ENCODE results near the gene ZNF521. TPM values are rescaled to one million over a fixed set of nuclear protein-coding genes. Genes with fewer than 3 reads are reported as not detected.

The ZNF521 gene
- polyA plus RNA-seq, 1 donor, result 42.2 TPM

DNA sequence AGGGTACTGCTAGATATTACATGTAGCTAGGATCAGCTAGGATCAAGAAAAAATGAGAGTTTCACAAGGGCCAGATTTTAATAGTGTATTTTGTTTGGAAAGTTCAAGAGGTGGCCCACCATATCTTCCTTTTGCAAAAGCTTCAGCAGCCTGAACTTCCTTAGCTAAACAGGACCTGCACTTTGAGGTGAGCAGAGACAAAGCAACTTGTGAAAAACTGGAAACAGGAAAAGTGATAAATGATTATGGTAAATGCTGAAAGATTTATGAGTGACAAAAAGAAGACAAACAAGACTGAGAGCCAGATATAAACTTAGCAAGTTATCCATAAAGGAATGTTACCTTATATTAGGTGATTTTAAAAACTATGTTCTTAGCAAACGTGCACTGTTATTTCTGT lies 123.6 kb downstream of the ZNF521 start:
- no peak for DNase-seq

DNA sequence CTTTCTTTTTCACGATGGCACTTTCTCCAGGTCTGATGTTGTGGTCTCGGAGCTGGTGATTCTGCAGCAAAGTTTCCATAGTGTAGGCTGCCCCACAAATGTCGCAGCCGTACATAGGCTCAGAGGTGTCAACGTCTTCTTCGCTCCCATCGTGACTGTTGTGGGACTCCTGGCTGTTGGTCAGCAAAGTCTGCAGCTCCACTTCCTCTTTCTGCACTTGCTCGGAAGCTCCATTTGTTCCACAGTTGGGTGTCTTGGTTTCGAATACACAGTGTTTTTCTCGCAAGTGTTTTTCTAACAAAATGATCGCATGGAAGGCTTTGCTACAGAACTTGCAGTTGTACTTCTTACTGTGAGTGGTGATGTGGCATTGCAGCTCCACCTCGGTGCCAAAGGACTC lies 126.8 kb downstream of the ZNF521 start:
- no peak for DNase-seq

DNA sequence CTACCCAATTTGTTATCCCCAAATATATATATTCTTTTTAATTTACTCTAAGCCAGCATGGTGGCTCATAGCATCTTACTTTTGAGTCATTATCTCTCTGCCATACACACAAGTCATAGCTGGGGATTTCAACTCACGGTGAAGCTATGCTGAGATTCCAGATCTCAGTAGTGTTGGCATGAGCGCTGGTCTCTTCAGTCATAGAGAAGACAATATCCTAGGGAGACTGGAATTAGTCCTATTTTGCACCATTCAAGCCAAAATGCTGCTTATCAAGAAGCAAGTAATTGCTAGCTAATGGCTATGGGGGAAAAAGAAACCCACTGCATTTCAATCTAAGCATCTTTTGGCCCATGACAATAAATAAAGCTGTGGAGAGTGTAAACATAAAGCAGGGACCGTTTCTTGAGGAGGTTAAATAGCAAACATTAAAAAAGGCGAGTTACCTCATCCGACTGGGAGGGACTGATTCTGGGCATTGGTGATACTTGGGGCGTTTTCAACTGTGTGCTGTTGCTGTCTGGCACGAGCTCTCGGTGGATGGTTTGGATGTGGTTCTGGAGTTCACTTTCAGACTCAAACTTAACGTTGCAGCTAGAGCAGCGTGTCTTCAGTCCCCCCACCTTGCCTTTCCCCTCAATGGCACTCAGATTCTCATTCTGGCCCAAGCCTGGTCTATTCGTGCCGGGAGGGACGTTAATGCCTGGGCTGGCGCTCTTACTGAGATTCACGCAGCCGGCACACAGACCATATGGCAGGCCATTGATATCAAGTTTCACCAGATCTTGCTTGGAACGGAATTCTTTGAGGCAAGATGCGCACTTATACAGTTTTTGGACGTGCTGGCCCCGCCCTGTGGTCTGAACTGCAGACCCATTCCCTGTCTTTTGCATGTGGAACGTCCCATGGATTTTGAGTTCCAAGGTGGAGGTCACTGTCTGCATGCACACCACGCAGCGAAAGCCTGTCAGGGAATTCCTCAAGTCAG lies 127.8 kb downstream of the ZNF521 start:
- no peak for DNase-seq

GRCh38 chr18:25223211-25223610 lies 128.8 kb downstream of the ZNF521 start:
- no peak for DNase-seq

GRCh38 chr18:25222648-25223047 lies 129.3 kb downstream of the ZNF521 start:
- DNase-seq, result no peak

GRCh38 chr18:25210622-25211021 lies 141.3 kb downstream of the ZNF521 start:
- DNase-seq, result no peak

DNA sequence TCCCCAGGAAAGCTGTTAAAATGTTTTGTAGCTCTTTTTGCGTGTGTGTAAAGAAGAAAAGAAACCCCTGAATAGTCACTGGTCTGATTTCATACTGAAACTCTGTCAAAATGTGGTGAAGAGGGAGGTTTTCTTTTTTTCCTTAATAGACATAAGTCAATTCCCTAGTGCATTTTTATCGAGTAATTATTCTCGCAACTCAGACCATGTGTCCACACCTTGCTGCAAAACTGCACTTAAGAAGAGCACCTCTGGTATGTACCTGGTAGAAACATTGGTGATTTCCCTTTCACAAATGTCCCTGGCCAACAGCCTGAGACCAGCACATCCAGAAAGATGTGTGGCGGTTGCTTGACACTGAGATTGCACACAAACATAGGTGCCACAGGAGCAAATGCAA lies 159.9 kb downstream of the ZNF521 start:
- no peak for DNase-seq

DNA sequence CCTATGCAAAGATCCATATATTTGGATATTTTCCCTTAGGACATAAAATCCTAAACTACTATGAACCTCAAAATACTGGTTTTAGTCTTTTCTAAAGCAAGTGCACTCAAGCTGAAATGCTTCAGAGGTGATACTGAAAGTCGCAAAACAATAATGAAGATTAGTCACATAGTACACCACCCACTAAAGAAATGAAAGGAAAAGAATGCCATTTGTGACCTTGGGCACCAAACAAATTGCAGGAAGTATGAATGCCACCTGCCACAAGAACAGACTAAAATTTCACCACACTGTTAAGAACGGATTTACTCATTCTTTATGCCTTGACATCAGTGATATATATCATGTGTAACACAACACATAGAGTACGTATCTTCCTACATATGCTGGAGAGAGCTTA lies 161.5 kb downstream of the ZNF521 start:
- DNase-seq, result no peak

DNA sequence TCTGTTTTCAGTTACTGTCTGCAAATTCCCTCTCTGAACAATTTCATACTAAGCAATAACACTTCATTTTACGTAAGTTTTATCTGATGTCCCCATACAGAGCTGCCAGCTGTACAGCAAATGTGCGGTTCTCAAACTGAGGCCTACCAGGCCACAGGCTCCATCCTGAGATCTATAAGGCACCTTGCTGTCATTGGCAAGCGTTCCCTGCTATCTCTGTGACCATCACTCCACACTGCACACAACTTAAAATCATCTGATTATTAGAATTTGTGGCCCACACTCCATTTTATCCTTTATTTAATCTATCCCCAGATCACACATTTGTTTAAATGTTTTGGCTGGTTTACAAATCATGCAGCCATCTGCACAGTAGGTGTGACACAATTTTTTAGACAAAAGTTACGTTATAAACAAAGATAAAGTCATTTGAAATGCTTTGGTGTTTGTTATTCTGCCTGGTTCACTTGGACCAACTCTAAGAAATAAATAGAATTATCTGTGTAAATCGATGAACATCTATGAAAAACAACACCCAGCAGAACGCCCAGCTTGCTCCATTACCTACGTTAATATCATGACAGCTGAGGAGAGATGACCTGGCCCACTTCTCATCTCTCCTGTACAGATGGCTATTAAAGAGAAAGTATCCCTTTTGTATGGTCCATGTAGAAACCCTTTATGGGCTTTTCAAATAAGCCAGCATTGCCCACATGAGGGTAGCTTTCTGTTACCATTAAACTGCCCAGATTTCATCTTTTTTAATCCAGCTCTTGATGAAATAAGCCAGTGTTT lies 162.4 kb downstream of the ZNF521 start:
- DNase-seq, result no peak

- DNase-seq, result no peak
Measured at GRCh38 chr18:25187521-25188192, 164.3 kb downstream of the ZNF521 start.

DNA sequence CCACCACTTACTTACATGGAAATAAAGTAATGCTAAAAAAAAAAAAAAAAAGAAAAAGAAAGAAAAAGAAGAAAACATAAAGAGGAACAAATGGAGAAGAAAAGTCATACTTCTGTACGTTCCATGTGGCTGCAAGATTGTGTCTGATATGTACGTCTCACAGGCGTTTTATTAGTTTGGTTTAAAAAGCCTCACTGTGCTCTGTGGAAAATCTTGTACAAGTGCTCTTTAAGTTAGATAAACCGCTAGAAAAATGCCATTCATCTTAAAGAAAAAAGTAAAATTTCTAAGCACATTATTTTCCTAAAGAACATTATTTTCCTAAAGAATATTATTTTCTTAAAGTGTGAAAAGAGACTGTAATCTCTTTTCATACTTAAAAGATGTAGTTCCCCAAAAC lies 165.1 kb downstream of the ZNF521 start:
- no peak for DNase-seq

DNA sequence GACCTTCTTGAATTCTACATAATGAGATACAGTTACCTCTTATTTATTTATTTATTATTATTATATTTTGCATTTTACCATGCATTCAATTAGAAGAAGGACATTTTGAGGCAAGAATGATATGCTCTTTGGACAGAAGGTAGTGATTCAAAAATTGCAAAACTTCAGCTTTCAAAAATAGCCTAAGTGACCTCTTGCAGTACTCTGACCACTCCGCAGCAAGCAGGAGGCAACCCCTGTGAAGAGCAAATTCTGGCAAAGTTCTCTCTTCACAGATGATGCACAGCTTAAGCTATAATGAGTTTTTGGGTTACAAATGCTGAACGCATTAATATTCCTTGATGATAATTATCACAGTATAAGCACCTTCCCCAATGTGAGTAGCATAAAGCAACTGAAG lies 170.0 kb downstream of the ZNF521 start:
- no peak for DNase-seq

- DNase-seq, result no peak
Measured at GRCh38 chr18:25181581-25181980, 170.4 kb downstream of the ZNF521 start.

DNA sequence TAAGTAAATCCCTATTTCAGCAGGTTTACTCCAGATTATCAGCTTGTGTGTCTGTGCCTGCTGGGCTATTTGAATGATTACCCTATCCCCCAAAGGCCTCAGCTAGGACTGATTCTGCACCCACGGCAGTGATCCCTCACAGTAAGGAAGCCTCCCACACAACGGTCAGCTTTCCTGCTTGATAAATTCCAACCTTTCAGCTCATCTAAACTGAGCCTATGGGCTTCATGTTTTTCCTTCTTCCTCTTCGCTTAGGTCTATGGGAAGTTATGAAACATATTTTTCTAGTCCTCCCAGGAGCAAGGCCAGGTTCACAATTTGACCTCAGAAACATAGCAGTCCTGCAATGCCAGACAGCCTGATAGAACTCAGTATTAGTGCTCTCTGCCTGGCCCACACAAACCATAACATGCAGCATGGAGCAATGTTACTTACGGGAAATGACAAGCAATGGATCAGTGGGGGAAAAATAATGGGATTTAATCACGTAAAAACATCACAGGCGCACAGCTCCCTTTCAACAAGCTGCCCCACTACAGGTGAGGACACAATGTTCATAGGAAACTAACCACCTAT lies 170.9 kb downstream of the ZNF521 start:
- no peak for DNase-seq

GRCh38 chr18:25177631-25178030 lies 174.3 kb downstream of the ZNF521 start:
- no peak for DNase-seq

DNA sequence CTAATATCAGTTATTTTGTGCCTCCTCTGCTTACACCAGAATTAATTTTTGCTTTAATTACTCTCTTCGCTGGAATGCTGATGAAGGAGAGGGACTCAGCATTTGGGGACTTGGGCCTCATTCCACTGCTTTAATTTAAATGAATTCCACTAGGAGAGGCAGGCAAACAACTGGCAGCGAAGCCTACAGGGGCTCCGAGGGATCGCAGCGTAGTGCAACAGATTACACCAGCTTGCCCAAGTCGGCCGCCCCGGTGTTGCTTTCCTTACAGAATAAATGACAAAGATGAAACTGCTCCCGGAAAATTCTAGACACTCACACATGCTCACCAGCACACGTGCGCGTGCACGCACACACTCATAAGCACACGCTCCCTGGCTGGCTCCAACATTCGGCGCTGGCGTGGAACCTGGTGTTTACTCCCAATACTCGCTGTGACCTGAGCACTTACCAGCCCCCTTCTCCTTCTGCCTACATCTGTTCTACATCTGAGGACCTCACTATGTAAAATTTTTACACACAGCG lies 175.4 kb downstream of the ZNF521 start:
- DNase-seq, result no peak

DNA sequence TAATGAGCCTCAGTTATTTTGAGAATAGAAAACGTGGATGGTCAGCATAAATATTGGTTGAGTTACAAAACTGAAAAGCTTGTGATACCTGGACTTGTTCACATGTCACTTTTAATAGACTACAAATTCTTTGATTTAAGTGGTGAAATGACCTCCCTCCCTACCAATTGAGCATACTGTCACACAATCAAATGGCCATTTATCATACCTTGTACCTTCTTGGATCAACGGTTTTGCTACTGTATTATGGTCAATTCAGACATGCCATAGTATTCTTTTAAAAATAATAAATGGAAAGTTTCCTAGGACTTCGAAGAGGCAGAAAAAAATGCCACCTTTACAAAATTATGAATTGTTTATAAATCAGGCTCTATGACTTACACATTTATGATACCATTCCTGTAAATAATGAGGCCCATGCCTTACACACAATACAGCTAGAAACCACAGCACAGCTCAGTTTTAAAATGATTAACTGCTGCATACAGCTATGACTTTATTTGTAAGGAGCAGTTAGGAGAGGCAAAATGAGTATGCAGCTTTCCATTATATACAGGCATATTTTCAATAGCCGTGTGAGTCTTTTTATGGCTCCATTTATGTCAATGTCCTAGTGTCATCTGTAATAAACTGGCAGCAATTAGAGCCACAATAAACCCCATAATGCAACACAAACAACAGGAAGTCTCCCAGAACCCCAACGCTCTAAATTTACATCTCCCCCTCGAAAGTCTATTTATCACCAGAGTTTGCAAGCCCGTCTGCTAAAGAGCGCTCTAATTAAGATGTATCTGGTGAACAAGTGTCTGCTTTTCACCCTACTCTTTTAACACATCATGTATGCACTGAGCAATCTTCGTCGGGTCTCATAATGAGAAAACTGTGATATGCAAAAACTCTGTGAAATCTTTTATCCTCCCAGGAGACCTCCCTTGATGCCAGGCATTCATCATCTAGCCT lies 176.1 kb downstream of the ZNF521 start:
- DNase-seq, result no peak

DNA sequence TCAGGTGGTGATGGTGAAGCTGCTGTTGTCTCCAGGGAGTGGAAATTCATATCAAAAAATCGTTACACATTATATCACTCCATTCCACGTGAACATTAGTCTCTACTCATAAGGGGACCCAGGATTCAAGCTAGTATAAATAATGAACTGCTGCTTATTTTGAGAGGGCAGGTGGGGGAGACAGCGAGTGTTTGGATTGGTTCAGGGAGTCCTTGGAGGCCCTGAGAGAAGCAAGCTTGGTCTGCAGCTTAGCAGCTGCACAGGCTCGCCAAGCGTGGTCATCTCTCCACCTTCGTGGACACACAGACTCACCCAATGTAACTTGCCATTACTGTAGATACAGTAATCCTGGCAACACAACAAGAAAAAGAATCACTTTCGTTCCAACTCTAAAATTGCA lies 177.6 kb downstream of the ZNF521 start:
- no peak for DNase-seq

GRCh38 chr18:25171334-25171733 lies 180.6 kb downstream of the ZNF521 start:
- no peak for DNase-seq

DNA sequence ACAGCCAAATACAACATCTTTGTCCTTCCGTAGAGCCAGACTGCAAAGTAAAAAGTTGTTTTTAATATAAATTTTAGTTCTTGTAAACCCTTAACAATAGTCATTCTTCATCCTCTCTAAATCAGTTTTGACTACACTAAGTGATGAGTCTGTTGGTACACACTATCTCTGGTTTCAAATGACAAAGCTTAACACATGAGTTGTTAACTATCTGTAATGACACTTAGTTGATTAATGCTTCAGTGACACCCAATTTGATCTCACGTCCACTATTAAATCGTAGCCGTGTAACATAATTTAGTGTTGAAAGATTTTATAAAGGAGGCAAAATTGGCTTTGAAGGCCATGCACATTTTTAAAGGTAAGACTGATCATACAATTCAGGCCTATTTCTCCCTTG lies 181.6 kb downstream of the ZNF521 start:
- DNase-seq, result no peak

GRCh38 chr18:25169701-25170100 lies 182.3 kb downstream of the ZNF521 start:
- no peak for DNase-seq
